ENCODE data around the gene SUSD6.

GRCh38 chr14:69753860-69754259, 142.5 kb downstream of the SUSD6 start:
- TF ChIP-seq, protein P1, sequence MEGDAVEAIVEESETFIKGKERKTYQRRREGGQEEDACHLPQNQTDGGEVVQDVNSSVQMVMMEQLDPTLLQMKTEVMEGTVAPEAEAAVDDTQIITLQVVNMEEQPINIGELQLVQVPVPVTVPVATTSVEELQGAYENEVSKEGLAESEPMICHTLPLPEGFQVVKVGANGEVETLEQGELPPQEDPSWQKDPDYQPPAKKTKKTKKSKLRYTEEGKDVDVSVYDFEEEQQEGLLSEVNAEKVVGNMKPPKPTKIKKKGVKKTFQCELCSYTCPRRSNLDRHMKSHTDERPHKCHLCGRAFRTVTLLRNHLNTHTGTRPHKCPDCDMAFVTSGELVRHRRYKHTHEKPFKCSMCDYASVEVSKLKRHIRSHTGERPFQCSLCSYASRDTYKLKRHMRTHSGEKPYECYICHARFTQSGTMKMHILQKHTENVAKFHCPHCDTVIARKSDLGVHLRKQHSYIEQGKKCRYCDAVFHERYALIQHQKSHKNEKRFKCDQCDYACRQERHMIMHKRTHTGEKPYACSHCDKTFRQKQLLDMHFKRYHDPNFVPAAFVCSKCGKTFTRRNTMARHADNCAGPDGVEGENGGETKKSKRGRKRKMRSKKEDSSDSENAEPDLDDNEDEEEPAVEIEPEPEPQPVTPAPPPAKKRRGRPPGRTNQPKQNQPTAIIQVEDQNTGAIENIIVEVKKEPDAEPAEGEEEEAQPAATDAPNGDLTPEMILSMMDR (IDR thresholded peaks at IDR 0.05 in 4 of 5, conservative IDR thresholded peaks at IDR 0.05 in 1 of 5): no peak
- no peak for TF ChIP-seq POLR2A (IDR thresholded peaks at IDR 0.05)
